PC-3 (cell line): ENCODE results near the gene UCN2. TPM values are rescaled to one million over a fixed set of nuclear protein-coding genes. Genes with fewer than 3 reads are reported as not detected.

Source experiments
- ATAC-seq: fragments of 200-7000 bp; cut with Tn5 transposase; 2 replicates; pipeline ENCODE4 v1.9.1; 2020; ENCODE audit warnings: mild to moderate bottlenecking, moderate library complexity
- BruUV-seq: library from RNA; stranded (reverse); fragments of 400-500 nt; replicated peaks from 2 replicates; lab custom pipeline; 2021; lab: Mats Ljungman, UMichigan
- CTCF ChIA-PET: fragments of 300-600 bp; sonication (Branson Sonifier 250); formaldehyde crosslinking; loops from one replicate; lab custom pipeline; 2022; ENCODE audit warnings: antibody characterized with exemption; lab: Charles Lee
- POLR2A ChIA-PET: fragments of 300-600 bp; sonication (Branson Sonifier 250); formaldehyde crosslinking; loops from one replicate; lab custom pipeline; 2022; ENCODE audit warnings: antibody characterized with exemption; ENCODE audit not compliant: unreplicated experiment; lab: Charles Lee
- DNase-seq: peaks from one replicate; pipeline ENCODE4 v3.0.0-alpha.2; 2015
- H2AFZ ChIP-seq: fragments of 300-600 bp; sonication (generic); 2 replicates; pipeline ENCODE4 v1.6.0; 2016; ENCODE audit warnings: antibody characterized with exemption, low read length
- H3F3A ChIP-seq: fragments of 300-600 bp; sonication (generic); one replicate; pipeline ENCODE4 v1.6.0; 2017; ENCODE audit warnings: antibody characterized with exemption, low read length, control low read depth, mild to moderate bottlenecking; ENCODE audit not compliant: unreplicated experiment
- H3K27ac ChIP-seq: fragments of 300-600 bp; sonication (generic); 2 replicates; pipeline ENCODE4 v1.5.1; 2016; ENCODE audit warnings: mild to moderate bottlenecking, low read length
- H3K27me3 ChIP-seq: fragments of 300-600 bp; sonication (generic); 2 replicates; pipeline ENCODE4 v1.6.1; 2016; ENCODE audit warnings: low read length, mixed read lengths
- H3K36me3 ChIP-seq: fragments of 300-600 bp; sonication (generic); 2 replicates; pipeline ENCODE4 v1.6.1; 2016; ENCODE audit warnings: low read depth, mixed run types, low read length, mixed read lengths
- H3K4me1 ChIP-seq: fragments of 300-600 bp; sonication (generic); 2 replicates; pipeline ENCODE4 v1.5.1; 2016; ENCODE audit warnings: low read length; ENCODE audit not compliant: insufficient read depth
- H3K4me2 ChIP-seq: fragments of 300-600 bp; sonication (generic); 2 replicates; pipeline ENCODE4 v1.6.0; 2016; ENCODE audit warnings: low read length
- H3K4me3 ChIP-seq: fragments of 300-600 bp; sonication (generic); 2 replicates; pipeline ENCODE4 v1.5.1; 2016; ENCODE audit warnings: mild to moderate bottlenecking, low read length, mixed read lengths
- H3K79me2 ChIP-seq: fragments of 300-600 bp; sonication (generic); 2 replicates; pipeline ENCODE4 v1.6.1; 2017; ENCODE audit warnings: low read length, mixed read lengths
- H3K9ac ChIP-seq: fragments of 300-600 bp; sonication (generic); 2 replicates; pipeline ENCODE4 v1.6.0; 2016; ENCODE audit warnings: mild to moderate bottlenecking, low read length
- H3K9me2 ChIP-seq: fragments of 300-600 bp; sonication (generic); replicated peaks from 2 replicates; pipeline ENCODE4 v1.6.1; 2016; ENCODE audit warnings: mixed run types, low read length, mixed read lengths
- H3K9me3 ChIP-seq: fragments of 300-600 bp; sonication (generic); 2 replicates; pipeline ENCODE4 v1.6.1; 2016; ENCODE audit warnings: low read length, mixed read lengths
- H4K20me1 ChIP-seq: fragments of 300-600 bp; sonication (generic); 2 replicates; pipeline ENCODE4 v1.6.1; 2016; ENCODE audit warnings: low read length, mixed read lengths
- CTCF ChIP-seq: fragments of 300-600 bp; sonication (generic); conservative IDR thresholded peaks from 2 replicates; pipeline ENCODE4 v1.5.1; 2017; ENCODE audit warnings: antibody characterized with exemption, low read depth, mild to moderate bottlenecking, low read length
- EZH2 ChIP-seq: fragments of 300-600 bp; sonication (generic); IDR thresholded peaks from one replicate; pipeline ENCODE4 v1.6.1; 2017; ENCODE audit warnings: antibody characterized with exemption, mild to moderate bottlenecking, low read length; ENCODE audit not compliant: unreplicated experiment
- EZH2phosphoT487 ChIP-seq: fragments of 300-600 bp; sonication (generic); IDR thresholded peaks from 2 replicates; pipeline ENCODE4 v1.6.1; 2018; ENCODE audit warnings: mild to moderate bottlenecking, antibody characterized with exemption, low read length, borderline replicate concordance
- intact Hi-C: fragments of 100-400 bp; cut with micrococcal nuclease; formaldehyde crosslinking; loops from 2 replicates; pipeline ENCODE4 v1.9.0; 2023
- total RNA-seq: library from RNA; depleted of rRNA; stranded (reverse); fragments of >200 nt; gene quantifications from 2 replicates; pipeline ENCODE4 v1.2.3, GENCODE V29; 2014

Gene UCN2
- total RNA-seq, 1 experiment from 2014 or later, result 0.91 TPM

GRCh38 chr3:48595526-48596121 lies 32.0 kb upstream of the UCN2 start:
- POLR2A ChIA-PET, result no interaction called here
- ATAC-seq, result peak; percentile 43
- H4K20me1 ChIP-seq, result no peaks in the 10 kb centered on the region

GRCh38 chr3:48595075-48595525 lies 31.5 kb upstream of the UCN2 start, which contains the start of gene COL7A1:
Gene COL7A1, minus strand, starts transcription at chr3:48595329. Its CDS starts 170 bp downstream, at chr3:48595159.
- CTCF ChIA-PET, result no interaction called here
- BruUV-seq, result no TSS peak
- no peak for ATAC-seq

More at GRCh38 chr3:48595526-48596121, 32.0 kb upstream of the UCN2 start:
- Histone ChIP-seq H3K4me1 (peaks cover 60% of the 10 kb centered on the region), H3K9ac (peak overlapping the region; percentile 19; the same call in 1 of the 2 replicates), H3K4me3 (no peak overlapping the region), H2AFZ (no peak overlapping the region), H3K9me2 (no peaks in the 10 kb centered on the region), H3K79me2 (no peaks in the 10 kb centered on the region), H3F3A (no peaks in the 10 kb centered on the region), H3K9me3 (no peaks in the 10 kb centered on the region), H3K27me3 (no peaks in the 10 kb centered on the region), H3K27ac (peak overlapping the region; percentile 74), H3K4me2 (peak overlapping the region; percentile 51), H3K36me3 (peaks cover 21% of the 10 kb centered on the region)
- intact Hi-C loops, result loop anchor here (5.0 kb wide), 1 partner anchor 38 kb away; the partner anchor contains the start of gene PFKFB4
- TF ChIP-seq EZH2phosphoT487 (no peak), CTCF (no peak), EZH2 (no peak)
- CTCF ChIA-PET, result no interaction called here
- BruUV-seq, result no TSS peak
- DNase-seq, result peak; percentile 95

More at GRCh38 chr3:48595075-48595525, 31.5 kb upstream of the UCN2 start, which contains the start of gene COL7A1:
- H3K36me3 ChIP-seq, result peaks cover 15% of the 10 kb centered on the region
- H3K4me1 ChIP-seq, result peaks cover 54% of the 10 kb centered on the region
- H3K9me2 ChIP-seq, result no peaks in the 10 kb centered on the region
- intact Hi-C loops, result loop anchor here (5.0 kb wide), 1 partner anchor 38 kb away; the partner anchor contains the start of gene PFKFB4
- peak within 1 kb of the TSS; percentile 74 for H3K27ac ChIP-seq
- no peaks in the 10 kb centered on the region for H3F3A ChIP-seq
- POLR2A ChIA-PET, result no interaction called here
- H3K4me3 ChIP-seq, result no peak within 1 kb of the TSS
- no peaks in the 10 kb centered on the region for H3K79me2 ChIP-seq
- DNase-seq, result no peak
- no peak within 1 kb of the TSS for H2AFZ ChIP-seq
- H3K9ac ChIP-seq, result peak within 1 kb of the TSS; percentile 19; the same call in 1 of the 2 replicates
- peak within 1 kb of the TSS; percentile 51 for H3K4me2 ChIP-seq
- H3K27me3 ChIP-seq, result no peaks in the 10 kb centered on the region
- no peaks in the 10 kb centered on the region for H3K9me3 ChIP-seq
- no peaks in the 10 kb centered on the region for H4K20me1 ChIP-seq
- TF ChIP-seq EZH2, result no peak
- TF ChIP-seq EZH2phosphoT487, result no peak
- no peak for TF ChIP-seq CTCF
